ENCODE data around the gene MYF6. TPM values are rescaled to one million over a fixed set of nuclear protein-coding genes. Genes with fewer than 3 reads are reported as not detected.

The MYF6 gene
- total RNA-seq, 2 donors from 2014 or later: not detected

- H3K27me3 Mint-ChIP-seq: peaks cover 25 to 49% of the 10 kb centered on the region in 2 donors
- peaks cover 5% of the 10 kb centered on the region for H3K36me3 Mint-ChIP-seq
- H3K9me3 Mint-ChIP-seq: no peaks in the 10 kb centered on the region
- DNase-seq (ENCODE audit: low spot score) (no peak), ATAC-seq (no peak)
- H3K27ac Mint-ChIP-seq: no peak overlapping the region
- H3K4me1 Mint-ChIP-seq (ENCODE audit: low read depth in 2 of 2): no peaks in the 10 kb centered on the region
- H3K4me3 Mint-ChIP-seq: no peak overlapping the region
Observed at GRCh38 chr12:80711866-80712265, 4.4 kb downstream of the MYF6 start.

- Mint-ChIP-seq H3K9me3 (no peaks in the 10 kb centered on the region), H3K27me3 (peaks cover 21 to 40% of the 10 kb centered on the region in 2 donors), H3K36me3 (peaks cover 5% of the 10 kb centered on the region), H3K4me3 (no peak overlapping the region), H3K4me1 (ENCODE audit: low read depth in 2 of 2) (no peaks in the 10 kb centered on the region), H3K27ac (no peak overlapping the region)
- no peak for DNase-seq (ENCODE audit: low spot score)
- ATAC-seq: no peak
Observed at GRCh38 chr12:80712866-80713265, 5.4 kb downstream of the MYF6 start.

GRCh38 chr12:80713419-80713818 lies 6.0 kb downstream of the MYF6 start:
- H3K27ac Mint-ChIP-seq: no peak overlapping the region
- no peaks in the 10 kb centered on the region for H3K4me1 Mint-ChIP-seq (ENCODE audit: low read depth in 2 of 2)
- no peak overlapping the region for H3K4me3 Mint-ChIP-seq
- no peaks in the 10 kb centered on the region for H3K9me3 Mint-ChIP-seq
- H3K36me3 Mint-ChIP-seq: peaks cover 5% of the 10 kb centered on the region
- peaks cover 19 to 40% of the 10 kb centered on the region in 2 donors for H3K27me3 Mint-ChIP-seq
- DNase-seq (ENCODE audit: low spot score) (no peak), ATAC-seq (no peak)

GRCh38 chr12:80714055-80714454 lies 6.6 kb downstream of the MYF6 start:
- ATAC-seq: no peak
- Mint-ChIP-seq H3K27me3 (peaks cover 15 to 34% of the 10 kb centered on the region in 2 donors), H3K27ac (no peak overlapping the region), H3K4me1 (ENCODE audit: low read depth in 2 of 2) (no peaks in the 10 kb centered on the region), H3K4me3 (no peak overlapping the region), H3K36me3 (peaks cover 5% of the 10 kb centered on the region), H3K9me3 (no peaks in the 10 kb centered on the region)
- no peak for DNase-seq (ENCODE audit: low spot score)

- Mint-ChIP-seq H3K36me3 (peaks cover 5% of the 10 kb centered on the region), H3K27ac (no peak overlapping the region), H3K27me3 (peaks cover 15 to 28% of the 10 kb centered on the region in 2 donors), H3K4me3 (no peak overlapping the region), H3K4me1 (ENCODE audit: low read depth in 2 of 2) (no peaks in the 10 kb centered on the region), H3K9me3 (no peaks in the 10 kb centered on the region)
- ATAC-seq (no peak), DNase-seq (ENCODE audit: low spot score) (no peak)
Observed at GRCh38 chr12:80714846-80715245, 7.4 kb downstream of the MYF6 start.

- Mint-ChIP-seq H3K4me1 (ENCODE audit: low read depth in 2 of 2) (no peaks in the 10 kb centered on the region), H3K4me3 (no peak overlapping the region), H3K9me3 (no peaks in the 10 kb centered on the region), H3K27me3 (peaks cover 12 to 28% of the 10 kb centered on the region in 2 donors), H3K27ac (no peak overlapping the region), H3K36me3 (peaks cover 5% of the 10 kb centered on the region)
- ATAC-seq: no peak
- no peak for DNase-seq (ENCODE audit: low spot score)
Observed at GRCh38 chr12:80715713-80716249, 8.3 kb downstream of the MYF6 start.

GRCh38 chr12:80716696-80717469 lies 9.4 kb downstream of the MYF6 start, which contains the start of gene MYF5:
Gene MYF5 (plus strand): TSS chr12:80716912. CDS start chr12:80717064, 152 bp downstream.
- Mint-ChIP-seq H3K27me3 (peaks cover 12 to 28% of the 10 kb centered on the region in 2 donors), H3K4me3 (no peak within 1 kb of the TSS), H3K4me1 (ENCODE audit: low read depth in 2 of 2) (no peaks in the 10 kb centered on the region), H3K36me3 (peaks cover 5% of the 10 kb centered on the region), H3K9me3 (no peaks in the 10 kb centered on the region), H3K27ac (no peak within 1 kb of the TSS)
- DNase-seq (ENCODE audit: low spot score): no peak
- peak in 1 of 2 donors; percentile 48 for ATAC-seq

GRCh38 chr12:80717856-80718255 lies 10.4 kb downstream of the MYF6 start:
- no peak for DNase-seq (ENCODE audit: low spot score)
- H3K27ac Mint-ChIP-seq: no peak overlapping the region
- no peaks in the 10 kb centered on the region for H3K4me1 Mint-ChIP-seq (ENCODE audit: low read depth in 2 of 2)
- H3K27me3 Mint-ChIP-seq: peaks cover 12 to 28% of the 10 kb centered on the region in 2 donors
- H3K9me3 Mint-ChIP-seq: no peaks in the 10 kb centered on the region
- H3K36me3 Mint-ChIP-seq: peaks cover 5% of the 10 kb centered on the region
- no peak overlapping the region for H3K4me3 Mint-ChIP-seq
- no peak for ATAC-seq

GRCh38 chr12:80720516-80720915 lies 13.1 kb downstream of the MYF6 start:
- ATAC-seq: no peak
- no peak for DNase-seq (ENCODE audit: low spot score)

GRCh38 chr12:80721326-80721725 lies 13.9 kb downstream of the MYF6 start:
- Mint-ChIP-seq H3K27ac (no peak overlapping the region), H3K36me3 (no peaks in the 10 kb centered on the region), H3K4me3 (no peak overlapping the region), H3K9me3 (no peaks in the 10 kb centered on the region), H3K4me1 (ENCODE audit: low read depth in 2 of 2) (no peaks in the 10 kb centered on the region), H3K27me3 (peaks cover 2% of the 10 kb centered on the region in 2 donors)
- DNase-seq (ENCODE audit: low spot score) (no peak), ATAC-seq (no peak)

More at GRCh38 chr12:80720516-80720915, 13.1 kb downstream of the MYF6 start:
- no peaks in the 10 kb centered on the region for H3K9me3 Mint-ChIP-seq
- no peaks in the 10 kb centered on the region for H3K36me3 Mint-ChIP-seq
- H3K4me3 Mint-ChIP-seq: no peak overlapping the region
- peaks cover 9 to 10% of the 10 kb centered on the region in 2 donors for H3K27me3 Mint-ChIP-seq
- H3K27ac Mint-ChIP-seq: no peak overlapping the region
- H3K4me1 Mint-ChIP-seq (ENCODE audit: low read depth in 2 of 2): no peaks in the 10 kb centered on the region

- Mint-ChIP-seq H3K27ac (no peak overlapping the region), H3K4me1 (ENCODE audit: low read depth in 2 of 2) (no peaks in the 10 kb centered on the region), H3K9me3 (peaks cover 7% of the 10 kb centered on the region), H3K4me3 (no peak overlapping the region), H3K27me3 (no peaks in the 10 kb centered on the region), H3K36me3 (no peaks in the 10 kb centered on the region)
- no peak for ATAC-seq
- DNase-seq (ENCODE audit: low spot score): no peak
Observed at GRCh38 chr12:80745851-80746505, 38.5 kb downstream of the MYF6 start.

- no peak overlapping the region for H3K4me3 Mint-ChIP-seq
- no peaks in the 10 kb centered on the region for H3K36me3 Mint-ChIP-seq
- H3K27me3 Mint-ChIP-seq: no peaks in the 10 kb centered on the region
- DNase-seq (ENCODE audit: low spot score) (no peak), ATAC-seq (no peak)
- H3K9me3 Mint-ChIP-seq: peaks cover 10% of the 10 kb centered on the region
- H3K4me1 Mint-ChIP-seq (ENCODE audit: low read depth in 2 of 2): no peaks in the 10 kb centered on the region
- H3K27ac Mint-ChIP-seq: no peak overlapping the region
Observed at GRCh38 chr12:80747800-80748199, 40.4 kb downstream of the MYF6 start.

- Mint-ChIP-seq H3K27me3 (no peaks in the 10 kb centered on the region), H3K4me1 (ENCODE audit: low read depth in 2 of 2) (no peaks in the 10 kb centered on the region), H3K36me3 (no peaks in the 10 kb centered on the region), H3K9me3 (peaks cover 3% of the 10 kb centered on the region), H3K27ac (no peak overlapping the region), H3K4me3 (no peak overlapping the region)
- DNase-seq (ENCODE audit: low spot score): no peak
- no peak for ATAC-seq
Observed at GRCh38 chr12:80749456-80749855, 42.0 kb downstream of the MYF6 start.

GRCh38 chr12:80752464-80752863 lies 45.0 kb downstream of the MYF6 start:
- Mint-ChIP-seq H3K4me3 (no peak overlapping the region), H3K4me1 (ENCODE audit: low read depth in 2 of 2) (no peaks in the 10 kb centered on the region), H3K36me3 (no peaks in the 10 kb centered on the region), H3K27ac (no peak overlapping the region), H3K9me3 (peaks cover 9% of the 10 kb centered on the region), H3K27me3 (no peaks in the 10 kb centered on the region)
- no peak for ATAC-seq
- DNase-seq (ENCODE audit: low spot score): no peak
